ENCODE data around the gene LDLRAD3.
A peak's percentile ranks its signal among the peaks of the same experiment; 100 is the strongest.

The LDLRAD3 gene

GRCh38 chr11:35928688-35929395 is 15.0 kb upstream of the LDLRAD3 start:
- no peak for DNase-seq

GRCh38 chr11:35930466-35930865 is 13.4 kb upstream of the LDLRAD3 start:
- no peak for DNase-seq

GRCh38 chr11:35932121-35932520 is 11.7 kb upstream of the LDLRAD3 start:
- no peak for DNase-seq

- no peak for DNase-seq
These were observed 11.1 kb upstream of the LDLRAD3 start for GRCh38 chr11:35932681-35933319.

- no peak for DNase-seq
These were observed 10.5 kb upstream of the LDLRAD3 start for GRCh38 chr11:35933320-35933871.

- no peak for DNase-seq
These were observed 9.6 kb upstream of the LDLRAD3 start for GRCh38 chr11:35934271-35934670.

GRCh38 chr11:35934981-35935380 is 8.9 kb upstream of the LDLRAD3 start:
- DNase-seq: no peak

GRCh38 chr11:35935390-35935789 is 8.5 kb upstream of the LDLRAD3 start:
- no peak for DNase-seq

- no peak for DNase-seq
These were observed 6.8 kb upstream of the LDLRAD3 start for GRCh38 chr11:35937111-35937510.

GRCh38 chr11:35937700-35938099 is 6.2 kb upstream of the LDLRAD3 start:
- no peak for DNase-seq

- peak; percentile 56 for DNase-seq
These were observed 5.6 kb upstream of the LDLRAD3 start for GRCh38 chr11:35938231-35938630.

- no peak for DNase-seq
These were observed 553 bp upstream of the LDLRAD3 start for GRCh38 chr11:35943309-35943708.

- peak; percentile 13 for DNase-seq
These were observed 758 bp downstream of the LDLRAD3 start for GRCh38 chr11:35944503-35945136.

GRCh38 chr11:35945137-35945518 is 1.3 kb downstream of the LDLRAD3 start:
- DNase-seq: peak; percentile 77

- no peak for DNase-seq
These were observed 2.9 kb downstream of the LDLRAD3 start for GRCh38 chr11:35946766-35947165.

- DNase-seq: no peak
These were observed 3.6 kb downstream of the LDLRAD3 start for GRCh38 chr11:35947437-35947836.

GRCh38 chr11:35949242-35949641 is 5.4 kb downstream of the LDLRAD3 start:
- DNase-seq: no peak

- DNase-seq: no peak
These were observed 6.2 kb downstream of the LDLRAD3 start for GRCh38 chr11:35950082-35950481.

GRCh38 chr11:35951680-35952079 is 7.8 kb downstream of the LDLRAD3 start:
- no peak for DNase-seq

- DNase-seq: no peak
These were observed 9.4 kb downstream of the LDLRAD3 start for GRCh38 chr11:35953081-35953760.

- no peak for DNase-seq
These were observed 10.3 kb downstream of the LDLRAD3 start for GRCh38 chr11:35954205-35954604.

GRCh38 chr11:35955636-35956035 is 11.8 kb downstream of the LDLRAD3 start:
- DNase-seq: no peak

GRCh38 chr11:35962369-35963138 is 18.7 kb downstream of the LDLRAD3 start:
- DNase-seq: no peak
